HG02798 (cell line): Measurements from ENCODE around the gene EPB41L4A.
A peak's percentile ranks its signal among the peaks of the same experiment; 100 is the strongest.

Experiments
- ATAC-seq: cut with Tn5 transposase; IDR thresholded peaks from one replicate; pipeline ENCODE4 v1.9.1; 2021; ENCODE audit warnings: mild to moderate bottlenecking; ENCODE audit not compliant: unreplicated experiment, poor library complexity

The EPB41L4A gene

GRCh38 chr5:112124788-112125187 is 294.3 kb downstream of the EPB41L4A start:
- ATAC-seq = no peak

GRCh38 chr5:112123086-112123485 is 296.0 kb downstream of the EPB41L4A start:
- ATAC-seq = no peak

GRCh38 chr5:112122353-112122752 is 296.7 kb downstream of the EPB41L4A start:
- ATAC-seq = no peak

- ATAC-seq = no peak
Measured at GRCh38 chr5:112121258-112121657, 297.8 kb downstream of the EPB41L4A start.

GRCh38 chr5:112119969-112120368 is 299.1 kb downstream of the EPB41L4A start:
- ATAC-seq = no peak

- no peak for ATAC-seq
Measured at GRCh38 chr5:112119508-112119907, 299.6 kb downstream of the EPB41L4A start.

- no peak for ATAC-seq
Measured at GRCh38 chr5:112117551-112117950, 301.5 kb downstream of the EPB41L4A start.

- ATAC-seq = peak; percentile 73
Measured at GRCh38 chr5:112116371-112116770, 302.7 kb downstream of the EPB41L4A start.

- ATAC-seq = no peak
Measured at GRCh38 chr5:112113565-112113964, 305.5 kb downstream of the EPB41L4A start.
